Central memory CD8-positive, alpha-beta T cell (primary cell): ENCODE measurements around the gene GRK6.
"Not testable (repeated sequence)": the region's sequence is repeated elsewhere in the genome, so short reads cannot be mapped to it uniquely, and the experiment has no call there.

Experiments
- ATAC-seq: fragments of 150-1000 bp; cut with Tn5 transposase; replicated peaks from 2 replicates; pipeline ENCODE4 v1.10.0; 2022; ENCODE audit warnings: mild to moderate bottlenecking, moderate FRiP score, moderate number of reproducible peaks; ENCODE audit not compliant: poor library complexity, severe bottlenecking; ENCODE audit errors: extremely low read depth
- DNase-seq, 2 donors: peaks; one replicate each; pipeline ENCODE4 v3.0.0; 2021; ENCODE audit warnings: low spot score in 2 of 2
- H3K27ac Mint-ChIP-seq: one replicate; pipeline ENCODE4 v1.8.0; 2022; ENCODE audit warnings: low read depth, mild to moderate bottlenecking, moderate library complexity, mixed read lengths
- H3K27me3 Mint-ChIP-seq: one replicate; pipeline ENCODE4 v1.8.0; 2022; ENCODE audit warnings: mixed read lengths
- H3K36me3 Mint-ChIP-seq: one replicate; pipeline ENCODE4 v1.8.0; 2022; ENCODE audit warnings: mild to moderate bottlenecking, moderate library complexity, mixed read lengths; ENCODE audit not compliant: insufficient read depth
- H3K4me1 Mint-ChIP-seq: one replicate; pipeline ENCODE4 v1.8.0; 2022; ENCODE audit warnings: mixed read lengths
- H3K4me3 Mint-ChIP-seq: one replicate; pipeline ENCODE4 v1.8.0; 2022; ENCODE audit warnings: mild to moderate bottlenecking, moderate library complexity, mixed read lengths
- H3K9me3 Mint-ChIP-seq: one replicate; pipeline ENCODE4 v1.8.0; 2022; ENCODE audit warnings: mixed read lengths

The GRK6 gene

DNA sequence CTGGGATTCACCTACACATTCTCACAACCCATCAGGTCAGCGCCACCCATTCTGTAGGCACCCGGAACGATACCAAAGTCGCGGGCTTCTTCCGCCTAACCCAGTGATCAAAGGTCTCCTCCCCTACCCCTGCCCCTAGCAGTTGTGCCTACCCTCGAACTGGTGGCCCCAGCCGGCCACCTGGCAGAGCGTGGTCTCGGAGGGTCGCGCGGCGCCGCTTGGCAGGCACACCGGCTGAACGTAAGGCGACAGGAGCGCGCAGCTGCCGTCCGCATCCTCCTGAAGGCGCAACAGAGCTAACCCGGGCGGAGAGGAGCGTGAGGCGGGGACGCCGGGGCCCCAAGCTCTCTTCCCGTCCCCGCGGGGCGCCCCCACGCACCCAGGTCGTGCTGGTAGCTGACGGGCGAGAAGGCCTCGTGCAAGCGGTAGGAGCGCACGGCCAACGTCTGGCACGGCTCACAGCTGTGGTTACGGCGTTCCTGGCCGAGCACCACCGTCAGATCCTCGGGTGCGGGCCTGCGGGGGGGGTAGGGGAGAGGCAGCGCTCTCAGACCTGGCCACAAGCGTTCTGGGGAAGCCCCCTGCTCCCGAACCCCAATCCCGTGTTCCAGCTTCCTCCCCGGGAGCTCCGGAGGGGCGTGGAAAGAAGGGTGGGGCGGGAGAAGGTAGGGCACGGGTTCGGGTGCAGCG is 23.2 kb upstream of the GRK6 start:
- ATAC-seq (peak; percentile 53), DNase-seq (peak; percentile 49 to 64)
- Mint-ChIP-seq H3K4me1 (peaks cover 28% of the 10 kb centered on the region), H3K4me3 (peak overlapping the region; percentile 81), H3K27me3 (no peaks in the 10 kb centered on the region), H3K36me3 (peaks cover 3% of the 10 kb centered on the region), H3K27ac (peak overlapping the region; percentile 68), H3K9me3 (no peaks in the 10 kb centered on the region)

DNA sequence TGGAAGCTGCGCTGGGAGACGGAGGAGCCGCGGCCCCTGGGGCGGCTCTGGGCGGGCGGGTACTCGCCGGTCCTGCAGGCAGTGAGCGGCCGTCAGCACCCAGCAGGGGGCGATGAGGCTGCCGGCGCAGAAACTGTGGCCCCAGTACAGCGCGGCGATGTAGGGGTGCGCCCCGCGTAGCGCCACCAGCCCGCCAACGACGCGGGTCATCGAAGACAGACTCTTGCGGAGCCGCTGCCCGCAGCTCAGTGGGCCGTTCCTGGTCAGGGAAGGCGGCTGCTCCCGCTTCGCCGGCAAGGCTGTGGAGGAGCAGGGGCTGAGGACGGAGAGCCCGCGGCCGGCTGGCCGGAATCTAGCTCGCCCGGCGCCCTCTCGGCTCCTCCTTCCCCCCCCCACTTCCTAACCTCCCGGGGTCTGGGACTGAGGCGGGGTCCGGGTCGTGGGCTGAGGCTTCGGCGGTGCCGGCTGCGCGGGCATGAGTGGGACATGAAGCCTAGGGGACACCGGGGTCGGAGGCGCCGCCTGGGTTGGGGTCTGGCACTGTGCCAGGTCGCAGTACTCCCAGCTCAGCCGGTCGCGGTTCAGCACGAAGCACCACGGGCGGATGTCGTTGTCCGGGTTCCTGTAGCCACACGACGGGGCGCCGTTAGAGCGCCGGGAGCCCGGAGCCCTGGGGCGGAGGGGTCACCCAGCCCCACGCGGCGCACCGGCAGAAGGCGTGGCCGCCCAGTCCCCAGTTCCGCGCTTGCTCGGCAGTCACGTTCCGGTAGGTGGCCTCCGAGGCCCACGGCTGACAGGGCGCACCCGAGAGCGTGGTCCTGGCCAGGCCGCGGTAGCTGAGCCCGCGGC is 22.5 kb upstream of the GRK6 start:
- Mint-ChIP-seq H3K36me3 (peaks cover 3% of the 10 kb centered on the region), H3K27me3 (no peaks in the 10 kb centered on the region), H3K27ac (no peak overlapping the region), H3K4me1 (peaks cover 31% of the 10 kb centered on the region), H3K9me3 (no peaks in the 10 kb centered on the region), H3K4me3 (peak overlapping the region; percentile 81)
- DNase-seq (peak; percentile 75 to 79), ATAC-seq (peak; percentile 87)

DNA sequence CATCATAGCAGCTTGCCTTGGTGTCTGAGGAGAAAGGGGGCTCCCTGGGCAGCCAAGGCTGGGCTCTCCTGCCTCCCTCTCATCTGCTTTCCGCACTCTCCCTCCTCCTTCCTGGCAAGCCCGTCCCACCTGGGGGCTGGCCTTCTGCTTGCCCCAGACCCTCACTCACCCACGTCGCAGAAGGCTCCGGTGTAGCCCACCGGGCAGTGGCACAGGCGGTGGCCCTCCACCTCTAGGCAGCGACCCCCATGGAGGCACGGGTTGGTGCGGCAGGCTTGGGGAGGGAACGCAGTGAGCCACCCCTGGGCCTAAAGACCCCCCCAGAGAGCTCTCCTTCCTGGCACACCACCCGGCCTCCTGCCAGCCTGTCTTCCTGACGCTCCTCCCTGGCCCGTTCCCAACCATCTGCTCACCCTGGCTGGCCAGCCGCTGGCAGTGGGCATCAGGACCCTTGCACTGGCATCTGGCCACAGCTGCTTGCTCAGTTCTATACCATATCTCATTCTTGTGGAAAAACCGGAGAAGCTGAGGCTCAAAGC is 21.8 kb upstream of the GRK6 start:
- ATAC-seq (no peak), DNase-seq (no peak)
- Mint-ChIP-seq H3K27ac (no peak overlapping the region), H3K27me3 (no peaks in the 10 kb centered on the region), H3K4me1 (peaks cover 36% of the 10 kb centered on the region), H3K36me3 (peaks cover 3% of the 10 kb centered on the region), H3K4me3 (peak overlapping the region; percentile 81), H3K9me3 (no peaks in the 10 kb centered on the region)

DNA sequence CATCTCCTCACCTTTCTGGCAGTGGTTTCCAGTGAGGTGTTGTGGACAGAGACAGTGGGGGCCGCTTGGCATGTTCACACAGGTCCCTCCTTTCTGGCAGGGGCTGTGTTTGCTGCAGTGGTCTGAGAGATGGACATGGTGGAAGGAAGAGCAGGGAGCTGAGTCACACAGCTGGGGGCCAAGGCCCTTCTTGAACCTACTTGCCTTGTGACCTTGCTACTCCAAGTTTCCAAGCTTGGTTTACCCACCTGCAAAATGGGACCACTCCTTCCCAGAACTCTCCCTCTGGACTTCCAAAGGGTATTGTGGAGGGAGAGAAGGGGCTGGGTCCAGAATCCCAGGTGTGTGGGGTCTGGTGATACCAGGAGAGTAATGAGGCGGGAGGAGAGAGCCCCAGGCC is 21.2 kb upstream of the GRK6 start:
- no peak for ATAC-seq
- Mint-ChIP-seq H3K4me1 (peaks cover 37% of the 10 kb centered on the region), H3K27ac (no peak overlapping the region), H3K36me3 (peaks cover 5% of the 10 kb centered on the region), H3K27me3 (no peaks in the 10 kb centered on the region), H3K4me3 (peak overlapping the region; percentile 81), H3K9me3 (no peaks in the 10 kb centered on the region)
- no peak for DNase-seq

DNA sequence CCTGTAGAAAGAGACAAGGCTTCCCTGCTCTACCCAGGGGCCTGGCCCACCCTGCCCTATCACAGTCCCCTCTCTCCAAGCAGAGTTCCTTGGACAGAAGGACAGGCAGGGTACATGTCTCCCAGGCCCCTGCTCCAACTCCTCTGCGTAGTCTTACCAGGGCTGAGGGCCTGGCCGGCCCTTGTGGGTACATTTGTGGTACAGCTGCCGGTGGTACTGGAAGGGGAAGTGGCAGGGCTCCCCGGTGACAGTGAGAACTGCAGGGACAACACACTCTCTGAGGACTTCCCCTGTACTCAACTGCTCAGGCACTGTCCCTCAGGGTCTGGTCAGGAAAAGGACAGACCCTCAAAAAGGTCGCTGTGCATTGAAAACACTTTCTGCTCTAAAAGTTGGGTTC is 20.7 kb upstream of the GRK6 start:
- no peak for ATAC-seq
- Mint-ChIP-seq H3K9me3 (no peaks in the 10 kb centered on the region), H3K4me3 (peak overlapping the region; percentile 81), H3K36me3 (peaks cover 5% of the 10 kb centered on the region), H3K4me1 (peaks cover 42% of the 10 kb centered on the region), H3K27ac (no peak overlapping the region), H3K27me3 (no peaks in the 10 kb centered on the region)
- DNase-seq = no peak

DNA sequence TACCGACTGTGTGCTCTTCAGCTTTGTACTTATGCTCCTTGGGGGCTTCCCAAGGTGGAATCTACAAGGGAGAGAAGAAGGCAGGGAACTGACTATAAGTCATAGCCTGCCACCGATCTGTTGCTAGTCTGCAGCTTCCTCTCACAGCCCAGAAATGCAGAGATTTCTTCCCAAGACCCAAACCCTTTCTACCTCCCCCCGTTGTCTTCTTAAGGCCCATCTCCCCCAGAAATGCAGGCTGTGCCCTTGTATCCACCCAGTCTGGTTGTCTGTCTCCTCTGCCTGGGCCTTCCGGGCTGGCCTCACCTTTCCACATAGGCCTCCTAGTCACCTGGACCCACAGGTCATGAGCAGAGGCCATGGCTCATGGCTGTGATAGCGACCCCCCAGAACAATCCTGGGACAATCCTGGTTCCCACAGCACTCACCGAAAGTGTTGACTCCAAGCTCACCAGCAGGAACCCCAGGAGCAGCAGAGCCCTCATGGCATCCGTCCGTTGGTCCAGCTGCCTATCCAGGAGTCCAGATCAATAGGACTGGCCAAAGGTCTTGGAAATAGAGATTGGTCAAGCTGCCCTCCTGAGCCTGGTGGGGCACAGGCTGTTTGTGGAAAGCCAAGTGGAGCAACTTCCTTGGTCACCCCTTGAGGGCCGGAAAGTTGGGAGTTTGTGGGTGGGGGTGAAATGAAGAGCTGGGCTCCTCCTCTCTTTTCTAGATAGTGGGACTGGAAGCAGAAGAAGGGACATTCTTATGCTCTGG is 17.3 kb upstream of the GRK6 start, which contains the start of gene F12:
F12 (minus strand) TSS at position 522 of the 759 bp plus-strand sequence; CDS start at position 485, 37 bp downstream.
- DNase-seq (no peak), ATAC-seq (no peak)
- Mint-ChIP-seq H3K4me1 (peaks cover 53% of the 10 kb centered on the region), H3K9me3 (no peaks in the 10 kb centered on the region), H3K36me3 (peaks cover 10% of the 10 kb centered on the region), H3K27me3 (no peaks in the 10 kb centered on the region), H3K27ac (peak within 1 kb of the TSS; percentile 11), H3K4me3 (peak within 1 kb of the TSS; percentile 27)

DNA sequence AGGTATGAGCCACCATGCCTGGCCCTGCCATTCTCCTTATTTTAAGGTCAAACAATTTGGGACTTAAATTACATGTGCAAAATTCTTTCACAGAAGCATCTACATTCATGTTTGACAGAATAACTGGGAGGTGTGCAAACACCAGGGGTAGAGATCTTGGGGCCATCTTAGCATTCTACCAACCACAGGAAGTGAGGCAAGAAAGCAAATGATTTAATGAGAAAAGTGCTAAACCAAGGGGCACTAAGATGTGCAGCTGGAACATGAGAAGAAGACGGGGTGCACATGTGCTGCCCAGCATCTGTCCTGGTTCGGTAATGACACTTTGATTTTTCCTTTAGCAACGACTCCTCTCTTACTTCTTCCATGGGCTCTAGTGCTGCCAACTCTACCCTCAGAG is 15.9 kb upstream of the GRK6 start:
- Mint-ChIP-seq H3K27ac (peak overlapping the region; percentile 11), H3K36me3 (peaks cover 11% of the 10 kb centered on the region), H3K9me3 (no peaks in the 10 kb centered on the region), H3K4me1 (peaks cover 47% of the 10 kb centered on the region), H3K4me3 (peak overlapping the region; percentile 27), H3K27me3 (no peaks in the 10 kb centered on the region)
- ATAC-seq = peak; percentile 37
- DNase-seq = no peak

DNA sequence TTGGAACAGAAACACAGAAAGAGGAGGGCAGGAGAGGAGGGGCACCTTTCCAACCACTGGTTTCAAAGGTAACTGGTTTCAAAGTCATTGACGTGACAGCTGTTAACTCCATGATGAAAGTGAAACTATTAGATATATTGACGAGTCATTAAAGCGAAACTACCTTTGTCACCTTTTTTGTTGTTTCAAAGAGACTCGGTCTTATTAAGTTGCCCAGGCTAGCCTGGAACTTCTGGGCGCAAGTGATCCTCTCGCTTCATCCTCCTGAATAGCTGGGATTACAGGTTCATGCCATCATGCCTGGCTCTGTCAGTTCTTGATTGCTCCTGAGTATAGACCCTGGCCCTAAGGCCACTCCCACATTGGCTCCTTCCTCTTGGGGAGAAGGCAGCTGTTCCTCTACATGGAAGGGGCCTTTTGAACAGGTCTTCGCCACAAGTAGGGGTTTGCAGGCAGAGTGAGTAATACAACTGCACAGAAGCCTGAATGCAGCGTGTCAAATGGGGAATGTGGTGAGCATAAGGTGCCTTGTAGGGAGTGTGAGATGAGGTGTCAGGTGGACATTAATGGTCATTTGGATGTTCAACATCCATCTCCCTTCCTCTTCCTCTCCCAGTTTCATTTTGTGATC is 13.8 kb upstream of the GRK6 start:
- peaks cover 42% of the 10 kb centered on the region for H3K4me1 Mint-ChIP-seq
- ATAC-seq (peak; percentile 75), DNase-seq (no peak)
- H3K4me3 Mint-ChIP-seq = peak overlapping the region; percentile 76
- H3K27ac Mint-ChIP-seq = peak overlapping the region; percentile 82
- no peaks in the 10 kb centered on the region for H3K27me3 Mint-ChIP-seq
- H3K9me3 Mint-ChIP-seq = no peaks in the 10 kb centered on the region
- H3K36me3 Mint-ChIP-seq = peaks cover 11% of the 10 kb centered on the region

DNA sequence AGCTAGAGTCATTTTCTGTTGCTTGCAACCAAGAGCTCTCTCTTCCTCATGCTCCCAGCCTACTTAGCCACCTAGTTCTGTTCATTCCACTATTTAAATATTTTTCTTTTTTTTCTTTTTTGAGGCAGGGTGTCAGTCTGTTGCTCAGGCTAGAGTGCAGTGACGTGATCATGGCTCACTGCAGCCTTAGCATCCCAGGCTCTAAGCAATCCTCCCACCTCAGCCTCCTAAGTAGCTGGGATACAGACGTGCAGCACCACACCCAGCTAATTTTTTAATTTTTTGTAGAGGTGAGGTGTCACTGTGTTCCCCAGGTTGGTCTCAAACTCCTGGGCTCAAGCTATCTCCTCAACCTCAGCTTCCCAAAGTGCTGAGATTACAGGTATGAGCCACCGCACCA is 12.0 kb upstream of the GRK6 start:
- no peaks in the 10 kb centered on the region for H3K9me3 Mint-ChIP-seq
- no peaks in the 10 kb centered on the region for H3K27me3 Mint-ChIP-seq
- H3K27ac Mint-ChIP-seq = no peak overlapping the region
- peaks cover 11% of the 10 kb centered on the region for H3K36me3 Mint-ChIP-seq
- no peak for DNase-seq
- peaks cover 35% of the 10 kb centered on the region for H3K4me1 Mint-ChIP-seq
- no peak for ATAC-seq
- H3K4me3 Mint-ChIP-seq = no peak overlapping the region

DNA sequence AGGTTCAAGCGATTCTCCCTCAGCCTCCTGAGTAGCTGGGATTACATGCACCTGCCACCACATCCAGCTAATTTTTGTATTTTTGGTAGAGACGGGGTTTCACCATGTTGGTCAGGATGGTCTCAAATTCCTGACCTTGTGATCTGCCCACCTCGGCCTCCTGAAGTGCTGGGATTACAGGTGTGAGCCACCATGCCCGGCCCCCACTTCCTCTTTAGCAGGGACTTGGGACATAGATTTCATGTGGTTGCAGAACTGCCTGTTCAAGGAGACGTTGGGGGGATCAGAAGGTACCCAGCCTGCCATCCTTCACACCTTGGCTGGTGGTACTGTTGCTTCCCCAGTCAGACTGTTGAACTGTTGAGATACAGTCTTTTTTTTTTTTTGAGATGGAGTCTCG is 9.4 kb upstream of the GRK6 start:
- not testable (repeated sequence) for H3K36me3 Mint-ChIP-seq, DNase-seq, H3K4me3 Mint-ChIP-seq, H3K27ac Mint-ChIP-seq, H3K27me3 Mint-ChIP-seq, ATAC-seq, H3K9me3 Mint-ChIP-seq
- H3K4me1 Mint-ChIP-seq = peaks cover 16% of the 10 kb centered on the region

DNA sequence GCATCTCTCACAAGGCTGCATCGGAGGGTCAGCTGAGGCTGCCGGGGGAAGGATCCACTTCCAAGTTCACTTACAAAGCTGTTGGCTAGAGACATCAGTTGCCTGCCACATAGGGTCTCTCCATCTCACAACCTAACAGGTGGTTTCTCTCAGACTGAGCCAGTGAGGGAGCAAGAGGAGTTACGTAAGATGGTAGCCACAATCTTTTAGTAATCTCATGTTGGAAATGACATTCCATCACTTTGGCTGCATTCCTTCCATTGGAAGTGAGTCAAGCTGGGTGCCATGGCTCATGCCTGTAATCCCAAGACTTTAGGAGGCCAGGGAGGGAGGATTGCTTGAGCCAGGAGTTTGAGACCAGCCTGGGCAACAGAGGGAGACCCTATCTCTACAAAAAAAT is 7.4 kb upstream of the GRK6 start:
- Mint-ChIP-seq H3K4me3 (no peak overlapping the region), H3K4me1 (peaks cover 7% of the 10 kb centered on the region), H3K27ac (no peak overlapping the region), H3K36me3 (peaks cover 2% of the 10 kb centered on the region), H3K27me3 (no peaks in the 10 kb centered on the region), H3K9me3 (no peaks in the 10 kb centered on the region)
- ATAC-seq = no peak
- DNase-seq = no peak

DNA sequence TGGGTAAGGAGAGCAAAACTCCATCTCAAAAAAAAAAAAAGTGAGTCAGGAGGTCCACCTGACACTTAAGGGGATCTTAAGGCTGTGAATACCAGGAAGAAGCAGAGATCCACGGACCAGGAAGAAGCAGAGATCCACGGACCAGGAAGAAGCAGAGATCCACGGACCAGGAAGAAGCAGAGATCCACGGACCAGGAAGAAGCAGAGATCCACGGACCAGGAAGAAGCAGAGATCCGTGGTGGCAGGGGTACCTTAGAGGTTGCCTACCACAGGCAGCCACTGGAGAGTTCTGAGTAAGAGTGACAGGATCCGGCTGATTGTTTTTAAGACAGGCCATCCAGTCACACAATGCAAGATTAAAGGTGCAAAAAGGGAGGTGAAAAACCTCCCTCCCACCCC is 6.0 kb upstream of the GRK6 start:
- H3K4me1 Mint-ChIP-seq = peaks cover 13% of the 10 kb centered on the region
- H3K27ac Mint-ChIP-seq, H3K4me3 Mint-ChIP-seq, ATAC-seq, DNase-seq, H3K27me3 Mint-ChIP-seq, H3K36me3 Mint-ChIP-seq, H3K9me3 Mint-ChIP-seq: not testable (repeated sequence)
